Thymus (tissue), 11 donors: ENCODE results near the gene CFDP1. TPM values are rescaled to one million over a fixed set of nuclear protein-coding genes. Genes with fewer than 3 reads are reported as not detected.
"Not testable (repeated sequence)": the region's sequence is repeated elsewhere in the genome, so short reads cannot be mapped to it uniquely, and the experiment has no call there.

Experiments
- DNase-seq, 9 donors: peaks; one replicate each; pipeline ENCODE4 v3.0.0-alpha.2; 2013; ENCODE audit warnings: low spot score in 9 of 9, low read depth in 6 of 9, missing footprints in 1 of 9
- H3K27ac ChIP-seq, 2 donors: one replicate each; pipeline ENCODE4 v1.5.1; 2013; ENCODE audit warnings: control low read depth in 1 of 2, low read depth in 1 of 2, low read length in 1 of 2, mild to moderate bottlenecking in 1 of 2, moderate library complexity in 1 of 2
- H3K27me3 ChIP-seq, 2 donors: one replicate each; pipeline ENCODE4 v1.5.1; 2013; ENCODE audit warnings: low read length in 1 of 2; ENCODE audit not compliant: control insufficient read depth in 2 of 2, insufficient read depth in 1 of 2
- H3K36me3 ChIP-seq, 2 donors: one replicate each; pipeline ENCODE4 v1.5.1; 2013; ENCODE audit warnings: low read length in 1 of 2, mild to moderate bottlenecking in 1 of 2, moderate library complexity in 1 of 2; ENCODE audit not compliant: control insufficient read depth in 2 of 2, insufficient read depth in 2 of 2
- H3K4me1 ChIP-seq, 2 donors: one replicate each; pipeline ENCODE4 v1.5.1; 2013; ENCODE audit warnings: low read length in 2 of 2; ENCODE audit not compliant: control insufficient read depth in 2 of 2, insufficient read depth in 2 of 2
- H3K4me3 ChIP-seq, 2 donors: one replicate each; pipeline ENCODE4 v1.5.1; 2013; ENCODE audit warnings: low read length in 2 of 2, control low read depth in 1 of 2, mild to moderate bottlenecking in 1 of 2
- H3K9me3 ChIP-seq, 2 donors: one replicate each; pipeline ENCODE4 v1.5.1; 2013; ENCODE audit warnings: low read length in 1 of 2, mild to moderate bottlenecking in 1 of 2; ENCODE audit not compliant: control insufficient read depth in 2 of 2, insufficient read depth in 1 of 2
- WGBS: extraction: QIAGEN DNeasy Blood & Tissue Kit; methylation state at CpG from one replicate; pipeline ENCODE4 v1.1.7; 2013; 5-methylcytosine and 5-hydroxymethylcytosine counted together
- polyA plus RNA-seq: library from polyadenylated mRNA; stranded (reverse); fragments of 200-250 nt; gene quantifications from one replicate; pipeline ENCODE4 v1.2.3, GENCODE V29; 2013
- total RNA-seq: library from RNA; stranded (reverse); fragments of 120-200 nt; gene quantifications from one replicate; pipeline ENCODE4 v1.2.4, GENCODE V29; 2013
- donor health status: healthy.

The CFDP1 gene
- total and polyA plus RNA-seq, 2 donors: 78.3 to 78.5 TPM

- no peak for DNase-seq
- H3K27ac ChIP-seq: no peak overlapping the region
- peaks cover 1 to 3% of the 10 kb centered on the region in 2 donors for H3K9me3 ChIP-seq
- WGBS: 59% methylated on average over 7 of the region's 7 CpGs
- peaks cover 19 to 23% of the 10 kb centered on the region in 2 donors for H3K36me3 ChIP-seq
- peaks cover 13 to 28% of the 10 kb centered on the region in 2 donors for H3K27me3 ChIP-seq
- no peak overlapping the region for H3K4me3 ChIP-seq
- H3K4me1 ChIP-seq: peaks cover 15% of the 10 kb centered on the region in 2 donors
These were observed 145.1 kb downstream of the CFDP1 start for GRCh38 chr16:75288181-75288580.

- H3K36me3 ChIP-seq: peaks cover 16 to 19% of the 10 kb centered on the region in 2 donors
- peaks cover 13 to 28% of the 10 kb centered on the region in 2 donors for H3K27me3 ChIP-seq
- no peak overlapping the region for H3K27ac ChIP-seq
- WGBS: 98% methylated on average over 5 of the region's 5 CpGs
- peaks cover 15% of the 10 kb centered on the region in 2 donors for H3K4me1 ChIP-seq
- H3K4me3 ChIP-seq: no peak overlapping the region
- no peak for DNase-seq
- peaks cover 0 to 3% of the 10 kb centered on the region in 2 donors for H3K9me3 ChIP-seq
These were observed 145.6 kb downstream of the CFDP1 start for GRCh38 chr16:75287708-75288107.

GRCh38 chr16:75286389-75286788 lies 146.9 kb downstream of the CFDP1 start:
- Histone ChIP-seq H3K9me3 (peaks cover 0 to 3% of the 10 kb centered on the region in 2 donors), H3K4me3 (no peak overlapping the region), H3K27me3 (peaks cover 16 to 28% of the 10 kb centered on the region in 2 donors), H3K27ac (no peak overlapping the region), H3K4me1 (peaks cover 15% of the 10 kb centered on the region in 2 donors), H3K36me3 (peaks cover 7 to 8% of the 10 kb centered on the region in 2 donors)
- 95% methylated on average over 6 of the region's 6 CpGs for WGBS
- DNase-seq: no peak

GRCh38 chr16:75282466-75283281 lies 150.6 kb downstream of the CFDP1 start:
- WGBS: 96% methylated on average over 11 of the region's 11 CpGs
- Histone ChIP-seq H3K36me3 (peaks cover 0 to 3% of the 10 kb centered on the region in 2 donors), H3K9me3 (peaks cover 0 to 3% of the 10 kb centered on the region in 2 donors), H3K27ac (peak overlapping the region in 1 of 2 donors; percentile 26), H3K4me1 (peaks cover under 1 to 2% of the 10 kb centered on the region in 2 donors), H3K27me3 (peaks cover 23 to 26% of the 10 kb centered on the region in 2 donors), H3K4me3 (no peak overlapping the region)
- no peak for DNase-seq

- Histone ChIP-seq H3K27me3 (peaks cover 16 to 25% of the 10 kb centered on the region in 2 donors), H3K4me3 (no peak overlapping the region), H3K9me3 (peaks cover 0 to 3% of the 10 kb centered on the region in 2 donors), H3K27ac (no peak overlapping the region), H3K4me1 (no peaks in the 10 kb centered on the region), H3K36me3 (no peaks in the 10 kb centered on the region)
- WGBS: 96% methylated on average over 6 of the region's 6 CpGs
- no peak for DNase-seq
These were observed 151.5 kb downstream of the CFDP1 start for GRCh38 chr16:75281826-75282225.

- H3K27ac ChIP-seq, H3K36me3 ChIP-seq, DNase-seq, H3K4me1 ChIP-seq, H3K9me3 ChIP-seq, H3K4me3 ChIP-seq: not testable (repeated sequence)
- H3K27me3 ChIP-seq: peaks cover 13 to 25% of the 10 kb centered on the region in 2 donors
- over 99% methylated on average over 2 of the region's 2 CpGs for WGBS
These were observed 152.3 kb downstream of the CFDP1 start for GRCh38 chr16:75281009-75281408.

- Histone ChIP-seq H3K27ac (no peak overlapping the region), H3K27me3 (peaks cover 10 to 25% of the 10 kb centered on the region in 2 donors), H3K9me3 (peaks cover 0 to 3% of the 10 kb centered on the region in 2 donors), H3K36me3 (no peaks in the 10 kb centered on the region), H3K4me1 (no peaks in the 10 kb centered on the region), H3K4me3 (no peak overlapping the region)
- WGBS: 93% methylated on average over 8 of the region's 8 CpGs
- DNase-seq: no peak
These were observed 152.9 kb downstream of the CFDP1 start for GRCh38 chr16:75280331-75280804.

GRCh38 chr16:75279305-75279704 lies 154.0 kb downstream of the CFDP1 start:
- Histone ChIP-seq H3K9me3 (no peaks in the 10 kb centered on the region), H3K27me3 (peaks cover 7 to 25% of the 10 kb centered on the region in 2 donors), H3K27ac (no peak overlapping the region), H3K36me3 (no peaks in the 10 kb centered on the region), H3K4me3 (no peak overlapping the region), H3K4me1 (no peaks in the 10 kb centered on the region)
- DNase-seq: no peak
- 30% methylated on average over 10 of the region's 10 CpGs for WGBS
